ENCODE data around the gene HLF.

Gene HLF

DNA sequence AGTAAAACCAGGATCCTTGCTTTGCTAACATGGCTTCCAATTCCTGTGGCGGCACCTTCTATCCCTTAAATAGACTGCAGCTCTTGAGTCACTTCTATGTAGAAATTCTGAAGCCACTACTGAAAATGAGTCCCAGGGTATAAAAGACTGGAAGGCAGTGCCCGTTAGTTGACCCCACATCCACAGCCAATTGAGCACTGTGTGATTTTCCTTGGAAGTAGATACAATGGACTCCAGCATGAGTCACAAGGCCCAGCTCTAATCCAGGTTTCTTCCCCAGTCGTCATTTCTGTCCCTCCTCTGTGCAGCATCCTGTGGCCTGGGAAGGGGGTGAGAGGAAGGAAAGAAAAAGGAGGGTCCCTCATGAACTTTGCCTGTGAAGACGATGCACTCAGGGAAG is 69.5 kb downstream of the HLF start:
- DNase-seq: no peak

DNA sequence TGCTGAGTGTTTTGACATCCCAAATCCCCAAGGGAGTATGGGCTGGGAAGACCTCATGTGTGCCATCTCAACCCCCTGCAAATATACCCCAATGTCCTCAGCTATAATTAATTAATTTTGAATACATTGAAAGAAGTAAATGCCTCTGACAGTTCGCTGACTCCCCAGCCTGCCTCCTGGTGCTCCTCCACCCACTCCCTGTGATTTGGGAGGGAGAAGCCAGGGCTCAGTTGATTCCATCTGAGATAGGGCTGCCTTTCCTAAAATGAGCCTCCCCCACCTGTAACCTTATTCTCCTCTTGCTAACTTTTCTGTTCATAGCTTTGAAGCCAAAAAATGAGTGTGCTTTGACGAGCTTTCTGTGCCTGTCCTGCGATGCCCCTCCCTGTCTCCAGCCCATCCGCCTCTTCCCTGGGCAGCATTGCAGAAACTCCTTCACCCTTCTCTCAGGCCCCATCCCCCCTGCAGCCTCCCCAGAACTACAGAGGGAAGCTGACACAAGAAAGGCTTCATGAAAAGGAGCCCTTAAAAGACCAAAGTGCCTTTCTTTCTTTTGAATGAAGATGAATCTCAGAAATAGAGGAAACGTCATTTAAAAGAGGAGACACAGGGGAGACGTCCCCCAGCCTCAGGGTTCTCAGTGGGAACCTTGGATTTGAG is 70.3 kb downstream of the HLF start:
- DNase-seq: no peak

DNA sequence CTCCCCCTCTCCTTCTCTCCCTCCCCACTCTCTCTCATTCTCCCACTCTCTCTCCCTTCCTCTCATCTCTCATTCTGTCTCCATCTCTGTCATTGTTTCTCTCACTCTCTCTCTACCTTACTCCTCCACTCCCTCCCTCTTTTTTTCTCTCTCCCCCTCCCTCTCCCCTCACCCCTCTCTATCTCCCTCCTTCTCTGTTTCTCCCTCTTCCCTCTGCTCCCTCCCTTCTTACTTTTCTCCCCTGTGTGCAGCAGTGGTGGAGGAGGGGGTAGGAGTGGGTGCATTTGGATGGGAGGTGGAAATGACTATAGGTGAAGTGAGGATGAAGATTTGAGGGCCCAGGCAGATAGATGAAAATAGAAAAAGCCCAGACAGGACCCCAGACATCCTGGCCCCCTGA is 70.9 kb downstream of the HLF start:
- DNase-seq: no peak

DNA sequence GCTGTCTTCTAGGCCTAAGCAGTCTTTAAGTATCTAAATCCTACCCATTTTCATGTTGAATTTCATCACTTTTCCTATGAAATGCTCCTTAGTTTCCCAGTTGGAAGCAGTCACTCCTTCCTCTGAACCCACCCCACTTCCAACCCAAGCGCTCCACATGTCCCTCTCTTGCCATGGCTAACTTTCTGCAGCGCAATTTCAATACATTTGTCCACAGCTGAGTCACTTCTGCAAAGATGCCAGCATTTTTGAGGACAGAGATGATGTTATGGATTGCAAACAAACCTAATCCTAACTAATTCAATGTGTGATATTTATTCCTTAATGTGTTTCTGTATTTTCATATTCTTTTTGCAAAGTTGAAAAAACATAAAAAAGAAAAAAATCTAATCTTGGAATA is 71.7 kb downstream of the HLF start:
- DNase-seq: no peak

DNA sequence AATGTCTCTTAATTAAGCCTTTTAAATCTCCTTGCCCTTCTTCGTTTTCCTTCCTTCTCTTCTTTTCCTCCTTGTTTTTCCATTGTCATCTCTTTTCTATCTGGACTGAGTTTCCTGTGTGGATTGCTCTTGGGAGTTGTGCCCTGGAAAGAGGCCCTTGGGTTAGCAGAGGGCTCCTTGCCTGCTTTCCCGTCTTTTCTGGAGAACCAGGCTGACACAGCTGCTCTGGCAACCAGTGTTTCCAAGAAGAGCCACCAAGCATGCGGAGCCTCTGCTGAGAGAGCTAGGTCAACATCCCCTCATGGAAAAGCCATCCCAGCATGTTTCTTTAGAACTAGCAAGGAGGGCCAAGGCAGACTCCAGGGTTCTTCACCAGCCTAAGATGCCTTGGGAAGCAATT is 75.4 kb downstream of the HLF start:
- no peak for DNase-seq

DNA sequence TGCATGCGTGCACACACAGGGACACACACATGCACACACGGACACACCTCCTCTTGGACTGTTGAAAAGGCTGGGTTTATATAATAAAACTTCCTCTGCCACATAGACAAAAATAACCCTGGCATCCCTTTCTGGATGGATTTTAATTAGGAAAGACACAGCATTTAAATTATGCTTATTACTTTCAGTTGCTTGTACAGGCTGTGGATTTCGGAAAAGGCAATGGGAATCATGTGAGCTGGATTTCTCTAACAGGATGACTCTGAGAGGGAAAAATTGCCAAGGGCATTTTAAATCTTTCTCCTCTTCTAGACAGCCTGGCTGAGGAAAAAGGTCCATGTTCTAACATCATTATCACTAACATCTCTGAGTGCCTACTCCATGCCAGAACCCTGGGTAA is 75.9 kb downstream of the HLF start:
- no peak for DNase-seq

DNA sequence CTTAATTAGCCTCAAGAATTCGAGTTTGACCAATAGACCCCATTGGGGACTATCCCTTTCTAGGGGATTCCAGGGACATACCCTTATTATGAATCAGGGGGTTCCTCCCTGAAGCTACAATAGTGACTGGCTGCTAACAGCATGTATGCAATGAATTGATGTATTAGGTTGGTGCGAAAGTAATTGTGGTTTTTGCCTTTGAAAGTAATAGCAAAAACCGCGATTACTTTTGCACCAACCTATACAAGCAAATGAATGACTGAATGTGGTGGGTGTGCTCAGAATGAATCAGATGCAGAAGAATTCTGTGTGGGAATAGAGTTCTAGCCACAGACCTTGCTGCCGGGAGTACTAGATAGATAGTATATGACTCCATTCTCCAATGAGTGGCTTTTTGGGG is 76.7 kb downstream of the HLF start:
- no peak for DNase-seq

DNA sequence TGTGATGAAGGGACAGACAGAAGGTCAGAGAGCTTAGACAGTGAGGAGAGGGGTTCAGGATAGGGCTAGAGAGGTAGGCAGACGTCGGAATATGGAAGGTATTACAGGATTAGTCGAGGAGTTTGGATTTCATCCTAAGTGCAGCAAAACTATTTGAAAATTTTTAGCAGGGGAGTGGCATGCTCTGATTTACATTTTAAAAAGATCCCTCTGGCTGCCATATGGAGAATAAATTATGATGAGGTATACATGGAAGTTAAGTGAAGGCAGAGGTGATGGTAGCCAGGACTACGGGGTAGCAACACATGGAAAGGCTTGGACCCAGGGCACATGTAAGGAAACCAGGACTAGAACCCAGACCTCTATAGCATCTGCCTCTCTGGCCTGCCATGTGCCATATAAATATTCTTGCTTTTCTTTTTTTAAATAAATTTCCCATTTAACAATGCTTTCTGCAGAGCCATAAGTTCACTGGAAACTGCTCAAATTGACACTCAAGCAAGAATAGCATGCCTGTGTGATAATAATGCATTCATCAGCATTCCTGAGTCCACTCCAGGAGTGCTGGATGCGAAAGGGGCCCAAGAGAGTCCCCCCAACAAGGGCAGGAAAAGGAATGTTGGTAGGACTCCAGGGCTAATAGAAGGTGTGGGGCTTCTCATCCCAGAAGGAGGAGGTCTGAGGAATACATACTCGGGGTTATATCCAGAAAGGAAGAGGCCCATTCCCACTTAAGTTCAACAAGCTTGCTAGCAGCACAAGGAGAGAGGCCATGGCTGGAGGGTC is 78.2 kb downstream of the HLF start:
- no peak for DNase-seq

DNA sequence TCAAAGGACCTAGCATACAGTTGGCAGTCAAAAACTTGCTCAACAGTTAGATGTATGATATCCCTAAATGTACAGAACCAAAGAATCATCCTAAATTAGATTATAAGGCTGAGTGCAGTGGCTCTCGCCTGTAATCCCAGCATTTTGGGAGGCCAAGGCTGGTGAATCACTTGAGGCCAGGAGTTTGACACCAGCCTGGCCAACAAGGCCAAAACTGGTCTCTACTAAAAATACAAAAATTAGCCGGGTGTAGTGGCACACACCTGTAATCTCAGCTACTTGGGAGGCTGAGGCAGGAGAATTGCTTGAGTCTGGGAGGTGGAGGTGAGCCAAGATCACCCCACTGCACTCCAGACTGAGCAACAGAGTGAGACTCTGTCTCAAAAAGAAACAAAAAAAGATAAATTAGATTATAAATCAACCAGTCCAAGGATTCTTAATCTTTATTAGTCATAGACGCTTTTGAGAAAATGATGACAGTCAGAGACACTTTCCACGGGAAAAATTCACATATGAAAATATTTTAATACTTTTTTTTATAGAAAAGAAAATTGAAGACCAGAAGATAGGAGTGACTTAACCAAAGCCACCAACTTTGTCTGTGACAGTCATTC is 79.2 kb downstream of the HLF start:
- DNase-seq: no peak

DNA sequence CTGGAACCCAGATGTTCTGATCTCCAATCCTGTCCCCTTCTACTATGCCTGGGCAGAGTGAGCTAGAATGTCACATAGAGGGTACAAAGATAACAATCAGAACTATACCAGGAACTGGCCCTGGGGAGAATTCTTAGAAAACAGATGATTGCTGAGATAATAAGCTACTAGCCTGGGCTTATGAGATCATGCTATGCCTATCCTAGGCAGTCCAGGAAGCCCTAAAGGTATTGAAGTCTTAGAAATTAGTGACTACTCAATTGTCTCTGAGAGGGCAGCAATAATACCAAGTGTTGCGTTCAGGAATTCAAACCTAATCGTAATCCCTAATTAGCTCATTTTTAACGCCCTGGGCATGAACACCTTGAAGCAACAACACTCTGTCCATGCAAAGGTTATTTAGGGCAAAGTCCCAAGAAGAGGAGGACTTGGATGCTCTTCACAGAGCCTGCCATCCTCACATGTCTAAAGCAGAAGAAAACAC is 79.8 kb downstream of the HLF start:
- DNase-seq: peak; percentile 73

DNA sequence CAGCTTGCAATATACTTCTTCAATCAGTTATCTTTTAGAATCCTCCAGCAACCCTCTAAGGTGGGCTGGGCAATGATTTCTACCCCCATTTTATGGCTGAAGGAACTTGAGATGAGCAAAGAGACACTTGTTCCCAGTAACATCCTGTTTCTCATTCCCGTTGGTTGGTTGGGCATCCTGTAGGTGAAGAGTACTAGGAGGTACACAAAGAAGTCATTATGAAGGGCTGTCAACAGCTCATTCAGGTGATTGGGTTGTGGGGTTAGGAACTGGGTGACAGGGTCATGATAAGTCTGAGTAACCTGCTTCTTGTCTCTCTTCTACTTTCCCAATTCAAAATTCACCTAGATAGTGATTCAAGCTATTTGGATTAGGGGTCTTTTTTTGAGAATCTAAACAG is 80.4 kb downstream of the HLF start:
- no peak for DNase-seq

DNA sequence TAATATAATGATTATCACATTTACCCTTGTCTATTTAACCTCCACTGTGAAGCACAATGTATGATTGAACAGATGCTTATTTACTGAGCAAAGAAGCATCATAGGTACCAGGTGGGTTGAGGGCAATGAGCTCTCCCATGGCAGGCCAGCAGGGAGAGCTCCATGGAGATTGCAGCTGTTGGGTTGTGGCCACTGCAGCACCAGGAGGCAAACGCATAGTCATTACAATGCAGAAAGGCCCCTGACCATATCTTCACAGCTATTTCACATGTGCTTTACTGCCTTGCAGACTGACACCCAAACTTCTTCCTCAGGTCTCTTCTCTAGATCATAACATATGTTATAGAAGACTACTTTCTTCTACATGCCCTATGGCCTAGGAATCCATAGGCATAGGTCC is 81.9 kb downstream of the HLF start:
- no peak for DNase-seq

DNA sequence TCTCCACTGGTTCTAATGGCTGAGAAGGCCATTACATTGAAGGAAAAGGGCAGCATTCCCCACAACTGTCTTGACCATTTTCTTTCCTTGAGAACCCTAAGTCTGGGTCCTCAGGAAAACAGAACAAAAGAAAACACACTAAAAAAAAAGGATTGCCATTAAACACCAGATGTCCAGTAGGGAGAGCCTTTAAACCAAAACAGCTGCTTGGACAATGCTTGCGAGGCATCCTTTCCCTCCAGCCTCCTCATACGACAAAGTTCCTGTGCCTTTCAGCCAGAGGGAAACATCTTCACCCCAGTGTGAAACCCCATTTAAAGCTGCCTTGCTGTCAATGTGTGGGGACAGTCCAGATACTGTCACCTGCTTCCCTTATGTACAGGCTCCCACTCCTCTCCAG is 82.6 kb downstream of the HLF start:
- DNase-seq: no peak

DNA sequence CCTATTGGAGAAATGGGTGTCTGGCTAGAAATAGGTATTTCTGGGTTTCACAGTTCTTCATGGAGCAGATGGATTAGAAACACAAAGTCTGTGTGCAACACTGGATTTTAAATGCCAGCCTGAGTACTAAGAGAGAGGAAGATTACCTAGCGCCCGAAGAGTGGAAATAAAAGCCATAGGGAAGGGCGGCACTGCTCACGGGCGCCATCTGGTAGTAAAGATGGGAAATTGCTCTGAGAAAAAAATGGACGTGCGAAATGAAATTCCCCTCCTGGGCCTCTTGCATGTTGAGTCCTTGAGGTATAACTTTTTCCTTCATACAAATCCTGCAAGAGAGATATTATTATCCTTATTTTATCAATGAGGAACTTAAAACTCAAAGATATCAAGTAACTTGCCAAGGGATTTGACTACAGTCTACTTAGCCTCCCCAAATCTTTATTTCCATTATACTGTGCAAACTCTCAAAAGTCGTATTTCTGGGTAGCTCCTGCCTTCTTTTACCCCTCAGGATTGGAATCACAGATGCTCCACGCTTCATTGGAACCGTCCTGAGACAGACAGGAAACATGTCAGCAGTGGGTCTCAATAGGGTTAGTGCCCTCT is 84.1 kb downstream of the HLF start:
- peak; percentile 62 for DNase-seq

DNA sequence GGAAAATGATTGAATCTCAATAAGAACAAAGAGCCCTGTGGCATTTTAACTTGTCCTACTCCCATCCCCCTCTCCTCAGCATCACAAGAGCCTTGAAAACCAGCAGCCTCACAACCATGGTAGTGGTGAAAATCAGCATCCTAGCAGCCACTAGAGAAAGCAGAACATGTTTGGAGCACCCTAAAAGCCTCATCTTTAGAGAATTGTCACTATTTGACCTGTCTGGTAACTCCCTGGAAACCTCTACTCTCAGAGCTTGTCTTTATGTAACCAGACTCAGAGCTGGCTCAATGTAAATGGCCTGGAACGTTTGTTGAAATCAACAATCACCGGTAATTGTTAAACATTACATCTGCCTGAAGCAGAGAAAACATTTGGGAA is 86.1 kb downstream of the HLF start:
- no peak for DNase-seq

DNA sequence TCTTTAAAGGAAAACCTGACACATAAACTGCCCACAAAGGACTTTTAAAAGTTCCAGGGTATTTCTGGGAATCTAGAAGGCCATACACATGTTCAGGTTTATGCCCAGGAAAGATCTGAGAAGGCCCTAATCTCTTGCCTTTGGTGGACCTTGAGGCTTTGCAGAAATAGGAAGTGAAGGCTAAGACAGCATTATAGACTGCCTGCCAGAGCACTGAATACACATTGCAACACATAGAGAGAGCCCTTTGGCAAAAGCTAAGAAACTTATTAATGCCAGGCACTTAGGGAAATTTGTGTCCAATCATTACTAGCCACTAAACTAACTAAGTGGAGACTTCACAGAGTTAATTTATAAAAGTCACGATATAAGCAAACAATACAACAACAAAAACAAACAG is 86.5 kb downstream of the HLF start:
- DNase-seq: no peak

DNA sequence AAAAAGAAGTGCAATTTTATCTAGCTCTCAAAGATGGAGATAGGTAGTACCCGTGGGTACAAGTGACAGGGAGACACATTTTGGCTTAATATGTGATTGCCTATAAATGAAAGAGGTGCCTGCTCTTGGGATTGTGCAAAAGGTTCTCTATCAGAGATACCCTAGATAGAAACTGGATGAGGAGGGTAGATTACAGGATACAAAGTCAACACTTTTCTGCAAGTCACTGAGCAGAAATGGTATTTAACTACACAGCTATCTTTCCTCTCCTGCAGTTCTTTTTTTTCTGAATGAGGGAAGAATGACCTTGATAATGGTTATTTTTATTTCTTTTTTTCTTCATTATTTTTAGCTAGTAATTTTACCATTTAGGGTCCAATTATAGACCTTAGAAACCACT is 89.2 kb downstream of the HLF start:
- no peak for DNase-seq

DNA sequence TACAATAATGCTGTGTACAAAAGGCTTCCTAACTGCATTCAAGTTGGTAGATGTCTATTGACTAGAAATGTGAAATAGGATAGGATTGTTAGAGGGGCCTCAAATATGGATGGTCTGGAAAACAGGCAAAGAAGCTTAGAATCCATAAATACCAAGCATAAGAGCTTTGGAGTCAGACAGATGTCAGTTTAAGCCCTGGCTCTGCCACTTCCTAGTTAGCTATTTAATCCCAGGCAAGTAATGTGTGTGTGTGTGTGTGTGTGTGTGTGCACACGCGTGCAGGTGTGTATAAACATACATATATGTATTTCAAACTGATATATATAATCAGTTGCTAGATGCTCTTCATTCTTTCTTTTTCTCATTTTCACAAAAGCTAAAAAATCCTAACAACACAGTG is 90.2 kb downstream of the HLF start:
- DNase-seq: no peak

DNA sequence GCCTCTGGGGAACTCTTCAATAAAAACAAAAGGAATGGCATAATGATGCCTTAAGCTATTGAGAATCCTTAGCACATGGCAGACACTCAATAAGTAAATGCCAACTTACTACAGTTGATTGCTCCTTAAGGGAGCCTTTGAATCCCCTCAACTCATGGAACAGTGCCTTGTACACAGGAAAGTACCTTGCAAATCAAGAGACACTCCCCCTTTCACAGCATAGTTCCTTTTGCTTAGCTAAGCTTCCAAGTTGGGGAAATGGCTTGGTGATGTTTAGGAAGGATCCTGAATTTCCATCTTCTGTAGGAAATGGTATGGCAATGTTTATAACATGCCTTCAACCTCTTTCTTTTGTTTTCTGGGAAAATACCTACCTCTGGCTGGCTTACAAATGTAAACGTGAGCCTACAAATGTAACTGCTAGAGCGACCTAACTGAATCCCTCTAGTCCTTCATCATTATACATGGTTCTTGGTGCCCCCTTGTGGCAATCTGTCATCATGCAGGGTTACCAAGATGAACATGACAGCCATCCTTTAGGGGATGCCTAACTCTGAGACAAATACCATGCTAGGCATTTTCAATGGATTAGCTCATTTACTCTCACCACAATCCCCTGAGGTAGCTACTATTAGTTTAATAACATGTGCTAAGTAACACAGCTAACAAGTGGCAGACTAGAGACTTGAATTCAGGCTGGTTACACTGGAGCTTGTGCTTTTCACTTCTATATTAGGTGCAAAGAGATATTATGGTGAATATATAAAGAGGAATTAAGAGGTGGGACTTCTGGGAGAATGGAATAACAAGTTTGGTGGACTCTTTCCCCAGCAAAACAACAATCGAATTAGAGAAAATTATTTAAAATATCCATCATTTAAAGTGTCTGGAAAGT is 91.9 kb downstream of the HLF start:
- DNase-seq: peak; percentile 73

DNA sequence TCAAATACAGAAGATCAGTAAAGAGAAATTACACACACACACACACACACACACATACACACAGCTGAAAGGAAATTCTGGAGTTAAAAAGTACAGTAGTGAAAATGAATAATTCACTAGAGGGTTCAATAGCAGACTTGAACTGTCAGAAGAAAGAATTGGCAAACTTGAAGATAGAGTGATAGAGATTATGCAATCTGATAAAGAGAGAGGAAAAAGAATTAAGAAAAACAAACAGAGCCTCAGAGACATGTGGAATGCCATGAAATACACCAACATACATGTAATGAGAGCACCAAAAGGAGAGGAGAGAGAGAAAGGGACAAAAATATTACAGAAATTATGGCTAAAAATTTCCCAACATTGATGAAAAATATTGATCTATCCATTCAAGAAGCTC is 96.2 kb downstream of the HLF start:
- no peak for DNase-seq

DNA sequence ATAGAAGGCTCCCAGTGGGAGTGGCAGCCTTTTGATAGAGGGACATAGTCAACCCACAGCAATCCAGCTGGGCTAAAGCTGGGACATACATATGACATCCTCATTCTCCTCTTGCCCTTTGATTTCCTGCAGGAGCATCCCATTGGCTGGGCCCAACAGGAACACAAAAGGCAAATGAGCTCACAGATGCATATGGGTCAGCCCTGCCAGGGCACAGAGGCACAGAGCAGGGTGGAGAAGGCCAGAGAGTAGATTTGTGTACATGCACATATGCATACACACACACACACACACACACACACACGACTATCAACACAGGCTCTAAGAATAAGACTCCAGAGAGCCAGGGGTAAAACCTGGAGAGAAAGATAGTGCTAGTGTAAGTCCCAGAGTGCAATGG is 98.3 kb downstream of the HLF start:
- DNase-seq: no peak

DNA sequence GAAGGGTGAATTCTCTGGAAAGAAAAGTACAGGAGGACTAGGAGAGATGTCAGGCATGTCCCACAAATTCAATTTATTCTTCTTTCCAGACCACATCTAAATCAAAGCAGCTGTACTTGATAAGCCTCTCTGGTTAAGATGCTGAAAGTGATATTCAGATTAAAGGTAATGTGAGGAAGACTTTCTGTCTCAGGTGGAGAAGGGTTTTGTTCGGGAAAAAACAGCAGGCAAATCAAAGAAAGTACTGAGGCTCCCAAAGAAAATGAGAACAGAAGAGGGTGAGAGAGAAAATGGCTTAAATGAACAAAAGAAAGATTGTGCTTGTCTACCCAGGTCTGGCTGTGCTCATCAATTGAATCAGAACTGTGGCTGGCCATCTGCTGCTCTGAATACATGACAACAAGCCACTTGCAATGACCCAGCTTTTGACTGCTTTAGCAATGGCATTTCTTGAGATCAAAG is 101.3 kb downstream of the HLF start:
- DNase-seq: no peak

DNA sequence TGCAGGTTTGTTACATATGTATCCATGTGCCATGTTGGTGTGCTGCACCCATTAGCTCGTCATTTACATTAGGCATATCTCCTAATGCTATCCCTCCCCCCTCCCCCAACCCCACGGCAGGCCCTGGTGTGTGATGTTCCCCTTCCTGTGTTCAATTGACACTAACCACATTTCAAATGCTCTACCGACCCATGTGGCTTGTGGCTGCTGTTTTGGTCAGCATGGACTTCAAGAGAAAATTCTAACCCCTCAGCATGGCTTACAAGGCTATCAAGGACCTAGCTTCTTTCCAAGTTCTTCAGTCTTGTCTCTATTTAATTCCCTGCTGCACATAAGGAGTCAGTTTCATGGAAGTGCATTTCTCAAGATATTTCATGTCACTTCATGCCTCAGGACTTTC is 103.9 kb downstream of the HLF start:
- no peak for DNase-seq

All from CD4-positive, alpha-beta T cell treated with Interleukin-17A for 1 hour (primary cell).